Measurements from ENCODE around the gene SLC4A5. TPM values are rescaled to one million over a fixed set of nuclear protein-coding genes. Genes with fewer than 3 reads are reported as not detected.

The SLC4A5 gene
- total RNA-seq, 2 experiments from 2014 or later, result 1.1 to 2.3 TPM

Other genes starting within 250 kb of the SLC4A5 start
- 100 to 1,000 TPM; 103 to 112 TPM for gene BOLA3, start 195.5 kb downstream of the SLC4A5 start, total RNA-seq
- 100 to 1,000 TPM; 129 to 131 TPM for gene MOB1A, start 164.5 kb downstream of the SLC4A5 start, total RNA-seq
- gene MTHFD2, start 144.8 kb downstream of the SLC4A5 start, total RNA-seq, result 100 to 1,000 TPM; 683 to 692 TPM
- gene DCTN1, start 36.9 kb upstream of the SLC4A5 start, total RNA-seq, result 10 to 100 TPM; 54.0 to 61.7 TPM
- gene C2orf81, start 78.2 kb upstream of the SLC4A5 start, total RNA-seq, result 1 to 10 TPM; 2.6 to 3.4 TPM
- gene WDR54, start 78.3 kb upstream of the SLC4A5 start, total RNA-seq, result 10 to 100 TPM; 67.2 to 70.8 TPM
- gene RTKN, start 98.5 kb upstream of the SLC4A5 start, total RNA-seq, result 1 to 10 TPM in 1 of 2 experiments, under 1 TPM in 1; 0.95 to 1.6 TPM
- 10 to 100 TPM; 26.5 to 28.3 TPM for gene INO80B, start 111.7 kb upstream of the SLC4A5 start, total RNA-seq
- gene WBP1, start 115.0 kb upstream of the SLC4A5 start, total RNA-seq, result 10 to 100 TPM; 39.4 to 40.0 TPM
- gene MOGS, start 122.0 kb upstream of the SLC4A5 start, total RNA-seq, result 10 to 100 TPM; 38.8 to 39.1 TPM
- gene MRPL53, start 129.3 kb upstream of the SLC4A5 start, total RNA-seq, result 100 to 1,000 TPM; 112 to 117 TPM
- gene CCDC142, start 139.6 kb upstream of the SLC4A5 start, total RNA-seq, result 1 to 10 TPM; 3.7 to 5.8 TPM
- gene TTC31, start 139.7 kb upstream of the SLC4A5 start, total RNA-seq, result 10 to 100 TPM; 29.5 to 30.6 TPM
- under 1 TPM in 1 of 2 experiments, not detected in 1; 0.31 TPM for gene LBX2, start 156.2 kb upstream of the SLC4A5 start, total RNA-seq
- 10 to 100 TPM; 21.1 to 24.4 TPM for gene PCGF1, start 164.3 kb upstream of the SLC4A5 start, total RNA-seq
- gene TLX2, start 171.0 kb upstream of the SLC4A5 start, total RNA-seq, result under 1 TPM; 0.10 TPM
- gene DQX1, start 182.8 kb upstream of the SLC4A5 start, total RNA-seq, result under 1 TPM; 0.10 to 0.45 TPM
- gene AUP1, start 186.3 kb upstream of the SLC4A5 start, total RNA-seq, result 10 to 100 TPM; 77.4 to 78.5 TPM
- 10 to 100 TPM; 39.0 to 39.7 TPM for gene HTRA2, start 186.5 kb upstream of the SLC4A5 start, total RNA-seq
- under 1 TPM; 0.35 to 0.41 TPM for gene LOXL3, start 210.5 kb upstream of the SLC4A5 start, total RNA-seq
- gene DOK1, start 211.3 kb upstream of the SLC4A5 start, total RNA-seq, result 10 to 100 TPM; 12.3 to 13.2 TPM

Data from activated naive CD4-positive, alpha-beta T cell treated with anti-CD3 and anti-CD28 coated beads for 36 hours (primary cell).